Measurements from ENCODE around the gene TCAP. TPM values are rescaled to one million over a fixed set of nuclear protein-coding genes. Genes with fewer than 3 reads are reported as not detected.

The TCAP gene
- polyA plus RNA-seq, 3 donors: 1.3 TPM; not detected in 2

DNA sequence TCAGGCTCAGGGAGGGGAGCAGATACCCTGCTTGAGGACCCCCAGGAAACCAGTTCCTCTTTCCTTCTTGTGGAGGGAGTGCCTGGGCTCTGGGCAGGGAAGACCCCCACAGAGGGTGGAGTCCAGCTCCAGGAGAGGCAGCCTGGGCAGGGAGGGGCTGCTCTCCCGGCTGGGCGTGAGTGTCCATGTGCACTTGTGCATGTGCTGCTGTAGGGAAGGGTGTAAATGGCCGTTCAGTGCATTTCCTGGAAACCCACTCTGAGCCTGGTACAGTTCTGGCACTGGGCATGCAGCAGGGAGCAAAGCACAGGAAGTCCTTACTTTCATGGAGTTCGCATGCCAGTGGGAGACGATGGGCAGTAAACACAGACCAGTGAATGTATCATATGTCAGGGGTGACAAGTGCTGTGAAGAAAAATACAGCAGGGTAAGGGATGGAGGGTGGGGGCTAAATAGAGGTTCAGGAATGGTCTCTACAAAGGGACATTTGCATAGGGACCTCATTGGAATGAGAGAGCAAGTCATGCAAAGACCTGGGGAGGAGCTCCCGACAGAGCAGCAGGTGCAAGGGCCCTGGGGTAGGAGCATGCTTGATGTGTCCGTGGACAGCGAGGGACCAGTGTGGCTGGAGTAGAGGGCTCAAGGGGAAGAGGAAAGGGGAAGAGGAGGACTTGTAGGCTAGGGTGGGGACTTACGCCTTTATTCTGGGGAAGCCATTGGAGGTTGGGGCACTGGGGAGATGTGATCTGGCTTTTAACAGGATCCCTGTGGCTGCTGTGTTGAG lies 22.7 kb upstream of the TCAP start:
- Histone ChIP-seq H3K4me3 (replicated peaks in 1 of 3; ENCODE audit: low read depth in 2 of 3, low read length in 3 of 3) (peak overlapping the region in 1 of 3 experiments; percentile 31), H2AFZ (ENCODE audit: insufficient read depth, low read depth, low read length, poor library complexity, severe bottlenecking) (no peak overlapping the region), H3K79me2 (ENCODE audit: insufficient read depth, low read length) (peaks cover 98% of the 10 kb centered on the region), H3K36me3 (replicated peaks in 1 of 2; ENCODE audit: control insufficient read depth in 1 of 2, insufficient read depth in 2 of 2, low read length in 2 of 2) (peaks cover 0 to 10% of the 10 kb centered on the region in 2 donors), H3K4me1 (ENCODE audit: control insufficient read depth in 1 of 2, insufficient read depth in 2 of 2, low read length in 2 of 2) (peaks cover 52 to 61% of the 10 kb centered on the region in 2 donors), H3K4me2 (replicated peaks; ENCODE audit: extremely low read depth, low read length, poor library complexity, severe bottlenecking) (peak overlapping the region; percentile 27), H3K27ac (ENCODE audit: low read depth in 1 of 2, low read length in 2 of 2) (peak overlapping the region in 1 of 2 donors; percentile 44), H4K20me1 (ENCODE audit: insufficient read depth, low read length) (peaks cover 98% of the 10 kb centered on the region), H3K27me3 (ENCODE audit: control insufficient read depth in 2 of 2, insufficient read depth in 2 of 2, low read length in 2 of 2) (no peaks in the 10 kb centered on the region), H3K9me3 (replicated peaks in 1 of 2; ENCODE audit: control insufficient read depth in 1 of 2, insufficient read depth in 1 of 2, low read length in 2 of 2) (no peaks in the 10 kb centered on the region), H3K9ac (ENCODE audit: insufficient read depth, low read length, poor library complexity, severe bottlenecking) (no peak overlapping the region)
- peaks cover 0 to 1% (median 0%) of the 10 kb centered on the region in 7 donors for H3K9me3 Mint-ChIP-seq
- peak overlapping the region in 4 of 7 donors; percentile 8 to 82 (median 40) for H3K27ac Mint-ChIP-seq
- TF ChIP-seq, protein P1, sequence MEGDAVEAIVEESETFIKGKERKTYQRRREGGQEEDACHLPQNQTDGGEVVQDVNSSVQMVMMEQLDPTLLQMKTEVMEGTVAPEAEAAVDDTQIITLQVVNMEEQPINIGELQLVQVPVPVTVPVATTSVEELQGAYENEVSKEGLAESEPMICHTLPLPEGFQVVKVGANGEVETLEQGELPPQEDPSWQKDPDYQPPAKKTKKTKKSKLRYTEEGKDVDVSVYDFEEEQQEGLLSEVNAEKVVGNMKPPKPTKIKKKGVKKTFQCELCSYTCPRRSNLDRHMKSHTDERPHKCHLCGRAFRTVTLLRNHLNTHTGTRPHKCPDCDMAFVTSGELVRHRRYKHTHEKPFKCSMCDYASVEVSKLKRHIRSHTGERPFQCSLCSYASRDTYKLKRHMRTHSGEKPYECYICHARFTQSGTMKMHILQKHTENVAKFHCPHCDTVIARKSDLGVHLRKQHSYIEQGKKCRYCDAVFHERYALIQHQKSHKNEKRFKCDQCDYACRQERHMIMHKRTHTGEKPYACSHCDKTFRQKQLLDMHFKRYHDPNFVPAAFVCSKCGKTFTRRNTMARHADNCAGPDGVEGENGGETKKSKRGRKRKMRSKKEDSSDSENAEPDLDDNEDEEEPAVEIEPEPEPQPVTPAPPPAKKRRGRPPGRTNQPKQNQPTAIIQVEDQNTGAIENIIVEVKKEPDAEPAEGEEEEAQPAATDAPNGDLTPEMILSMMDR (IDR thresholded peaks at IDR 0.05): no peak
- peaks cover 0 to 3% (median 0%) of the 10 kb centered on the region in 3 donors for H3K27me3 Mint-ChIP-seq (ENCODE audit: low read depth in 3 of 3)
- 63% methylated on average over 9 of the region's 9 CpGs for WGBS (ENCODE audit: insufficient coverage)
- peaks cover 16 to 31% of the 10 kb centered on the region in 2 donors for H3K36me3 Mint-ChIP-seq
- peak overlapping the region in 1 of 2 donors; percentile 79 for H3K4me3 Mint-ChIP-seq
- intact Hi-C loops (cut with micrococcal nuclease): no loop called here
- H3K4me1 Mint-ChIP-seq: peaks cover 61% of the 10 kb centered on the region
- DNase-seq: peak in 1 of 3 donors; percentile 19

DNA sequence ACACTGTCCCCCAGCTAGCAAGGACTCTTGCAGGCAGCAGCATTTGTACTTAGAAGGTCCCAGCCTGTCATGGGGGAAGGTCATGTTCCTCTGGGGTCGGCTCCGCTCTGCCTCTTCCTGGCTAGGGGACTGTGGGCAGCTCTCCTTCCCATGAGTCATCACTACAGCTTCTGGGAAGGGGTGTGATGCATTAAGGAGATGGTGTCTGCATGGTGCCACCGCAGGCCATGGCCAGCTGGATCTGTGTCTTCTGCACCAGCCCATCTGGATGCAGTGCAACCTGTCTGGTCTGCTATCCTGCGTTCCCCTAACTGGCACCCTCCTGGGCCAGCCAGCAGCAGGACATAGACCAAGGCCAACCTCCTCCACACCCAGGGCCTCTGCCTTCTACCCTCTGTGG lies 21.9 kb upstream of the TCAP start:
- peaks cover 95% of the 10 kb centered on the region for H3K79me2 ChIP-seq (ENCODE audit: insufficient read depth, low read length)
- H3K9ac ChIP-seq (ENCODE audit: insufficient read depth, low read length, poor library complexity, severe bottlenecking): no peak overlapping the region
- peak in 1 of 3 donors; percentile 27 for DNase-seq
- peaks cover 0 to 10% of the 10 kb centered on the region in 2 donors for H3K36me3 ChIP-seq (replicated peaks in 1 of 2; ENCODE audit: control insufficient read depth in 1 of 2, insufficient read depth in 2 of 2, low read length in 2 of 2)
- H3K27me3 ChIP-seq (ENCODE audit: control insufficient read depth in 2 of 2, insufficient read depth in 2 of 2, low read length in 2 of 2): no peaks in the 10 kb centered on the region
- no peak overlapping the region for H3K27ac ChIP-seq (ENCODE audit: low read depth in 1 of 2, low read length in 2 of 2)
- H3K27ac Mint-ChIP-seq: peak overlapping the region in 3 of 7 donors; percentile 8 to 78 (median 52)
- peaks cover 0 to 1% (median 0%) of the 10 kb centered on the region in 7 donors for H3K9me3 Mint-ChIP-seq
- peaks cover 0 to 2% (median 0%) of the 10 kb centered on the region in 3 donors for H3K27me3 Mint-ChIP-seq (ENCODE audit: low read depth in 3 of 3)
- TF ChIP-seq, protein P1 (IDR thresholded peaks at IDR 0.05): no peak
- peak overlapping the region in 1 of 2 donors; percentile 79 for H3K4me3 Mint-ChIP-seq
- 90% methylated on average over 2 of the region's 4 CpGs for WGBS (ENCODE audit: insufficient coverage)
- peaks cover 97% of the 10 kb centered on the region for H4K20me1 ChIP-seq (ENCODE audit: insufficient read depth, low read length)
- H3K4me1 Mint-ChIP-seq: peaks cover 54% of the 10 kb centered on the region
- H3K4me3 ChIP-seq (replicated peaks in 1 of 3; ENCODE audit: low read depth in 2 of 3, low read length in 3 of 3): no peak overlapping the region
- peak overlapping the region; percentile 27 for H3K4me2 ChIP-seq (replicated peaks; ENCODE audit: extremely low read depth, low read length, poor library complexity, severe bottlenecking)
- peaks cover 44 to 54% of the 10 kb centered on the region in 2 donors for H3K4me1 ChIP-seq (ENCODE audit: control insufficient read depth in 1 of 2, insufficient read depth in 2 of 2, low read length in 2 of 2)
- H3K36me3 Mint-ChIP-seq: peaks cover 16 to 31% of the 10 kb centered on the region in 2 donors
- no peak overlapping the region for H2AFZ ChIP-seq (ENCODE audit: insufficient read depth, low read depth, low read length, poor library complexity, severe bottlenecking)
- intact Hi-C loops (cut with micrococcal nuclease): no loop called here
- H3K9me3 ChIP-seq (replicated peaks in 1 of 2; ENCODE audit: control insufficient read depth in 1 of 2, insufficient read depth in 1 of 2, low read length in 2 of 2): no peaks in the 10 kb centered on the region
